Stimulated activated CD4-positive, alpha-beta T cell treated with anti-CD3 and anti-CD28 coated beads, Interleukin-1b, Interleukin-23, amount 100 ng/mL, for 1 hour (primary cell): ENCODE measurements around the gene LENG8.
A peak's percentile ranks its signal among the peaks of the same experiment; 100 is the strongest.

ENCODE experiments used
- DNase-seq, 2 donors: peaks; one replicate each; pipeline ENCODE4 v3.0.0-alpha.2; 2020; ENCODE audit warnings: low read depth in 2 of 2

The LENG8 gene

GRCh38 chr19:54448774-54449700 lies at the start of gene LENG8:
Gene LENG8 (plus strand): TSS chr19:54449199. CDS start chr19:54451345, 2,146 bp downstream.
- DNase-seq = peak; percentile 90 to 94

- no peak for DNase-seq
Observed at GRCh38 chr19:54400913-54401312, 48.1 kb upstream of the LENG8 start.

GRCh38 chr19:54403054-54403453 lies 45.9 kb upstream of the LENG8 start:
- no peak for DNase-seq

GRCh38 chr19:54405628-54406027 lies 43.4 kb upstream of the LENG8 start:
- DNase-seq = no peak

DNA sequence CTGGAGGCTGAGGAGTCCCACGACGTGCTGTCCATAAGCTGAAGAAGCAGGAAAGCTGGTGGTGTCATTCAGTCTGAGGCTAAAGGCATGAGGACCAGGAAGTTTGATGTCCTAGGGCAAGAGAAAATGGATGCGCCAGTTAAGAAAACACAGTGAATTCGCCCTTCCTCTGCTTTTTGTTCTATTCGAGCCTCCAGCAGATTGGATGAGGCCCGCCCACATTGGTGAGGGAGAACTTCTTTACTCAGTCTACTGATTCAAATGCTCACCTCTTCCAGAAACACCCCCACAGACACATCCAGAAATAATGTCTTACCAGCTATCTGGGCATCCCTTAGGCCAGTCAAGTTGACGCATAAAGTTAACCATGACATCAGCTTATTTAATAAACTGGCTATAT lies 41.2 kb upstream of the LENG8 start:
- no peak for DNase-seq

DNA sequence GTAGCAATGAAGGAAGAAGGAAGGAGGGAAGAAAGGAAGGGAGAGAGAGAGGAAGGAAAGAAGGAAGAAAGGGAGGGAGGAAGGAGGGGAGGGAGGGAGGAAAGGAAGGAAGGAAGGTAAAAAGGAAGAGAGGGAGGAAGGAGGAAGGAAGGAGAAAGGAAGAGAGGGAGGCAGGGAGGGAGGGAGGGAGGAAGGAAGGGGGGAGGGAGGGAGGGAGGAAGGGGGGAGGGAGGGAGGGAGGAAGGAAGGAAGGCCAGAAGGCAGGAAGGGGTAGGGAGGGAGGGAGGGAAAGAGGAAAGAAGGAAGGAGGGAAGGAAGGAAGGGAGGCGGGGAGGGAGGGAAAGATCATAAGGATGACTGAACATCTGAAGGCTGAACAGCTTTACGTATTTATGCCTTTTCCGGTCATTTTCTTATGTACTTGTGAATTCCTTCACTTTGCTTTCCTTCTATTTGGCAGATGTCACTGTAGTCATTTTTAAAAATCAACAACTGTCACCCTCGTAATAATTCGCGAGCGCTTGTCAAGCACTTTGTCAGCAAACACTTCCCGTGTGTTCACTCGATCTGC lies 40.5 kb upstream of the LENG8 start:
- DNase-seq = no peak

- DNase-seq = no peak
Observed at GRCh38 chr19:54411033-54411432, 38.0 kb upstream of the LENG8 start.

GRCh38 chr19:54412877-54413276 lies 36.1 kb upstream of the LENG8 start:
- DNase-seq = no peak

GRCh38 chr19:54414156-54414555 lies 34.8 kb upstream of the LENG8 start:
- no peak for DNase-seq

DNA sequence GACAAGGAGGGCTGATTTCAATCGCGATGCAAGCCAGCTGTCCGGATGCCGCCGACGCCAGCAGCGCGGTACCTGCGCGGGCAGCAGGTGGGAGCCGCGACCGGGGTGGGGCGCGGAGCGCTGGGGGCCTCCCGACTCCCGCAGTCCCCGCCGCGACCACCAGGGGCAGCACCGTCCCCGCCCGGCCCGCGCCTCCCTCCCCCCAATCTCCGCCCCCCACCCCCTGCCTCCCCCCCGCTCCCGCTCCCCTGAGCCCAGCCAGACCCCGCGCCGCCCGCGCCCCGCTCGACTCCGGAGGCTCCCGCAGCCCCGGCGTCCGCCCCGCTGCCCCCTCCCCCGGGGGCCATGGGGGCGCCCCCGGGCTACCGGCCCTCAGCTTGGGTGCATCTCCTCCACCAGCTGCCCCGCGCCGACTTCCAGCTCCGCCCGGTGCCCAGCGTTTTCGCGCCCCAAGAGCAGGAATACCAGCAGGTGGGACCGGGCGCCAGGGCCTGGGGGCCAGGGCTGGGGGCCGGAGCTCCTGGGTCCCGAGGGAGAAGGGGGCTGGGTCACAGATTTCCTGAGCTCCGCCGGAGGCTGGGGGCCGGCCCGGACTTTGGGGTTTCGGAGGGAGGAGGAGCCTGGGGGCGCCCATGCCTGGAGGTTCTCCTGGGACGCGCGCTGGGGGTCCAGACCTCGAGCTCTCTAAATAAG lies 33.6 kb upstream of the LENG8 start, which contains the start of gene TTYH1:
Gene TTYH1 (plus strand): TSS at position 257 of the 693 bp plus-strand sequence. CDS start 89 bp downstream, at position 346.
- peak in 1 of 2 donors; percentile 34 for DNase-seq

DNA sequence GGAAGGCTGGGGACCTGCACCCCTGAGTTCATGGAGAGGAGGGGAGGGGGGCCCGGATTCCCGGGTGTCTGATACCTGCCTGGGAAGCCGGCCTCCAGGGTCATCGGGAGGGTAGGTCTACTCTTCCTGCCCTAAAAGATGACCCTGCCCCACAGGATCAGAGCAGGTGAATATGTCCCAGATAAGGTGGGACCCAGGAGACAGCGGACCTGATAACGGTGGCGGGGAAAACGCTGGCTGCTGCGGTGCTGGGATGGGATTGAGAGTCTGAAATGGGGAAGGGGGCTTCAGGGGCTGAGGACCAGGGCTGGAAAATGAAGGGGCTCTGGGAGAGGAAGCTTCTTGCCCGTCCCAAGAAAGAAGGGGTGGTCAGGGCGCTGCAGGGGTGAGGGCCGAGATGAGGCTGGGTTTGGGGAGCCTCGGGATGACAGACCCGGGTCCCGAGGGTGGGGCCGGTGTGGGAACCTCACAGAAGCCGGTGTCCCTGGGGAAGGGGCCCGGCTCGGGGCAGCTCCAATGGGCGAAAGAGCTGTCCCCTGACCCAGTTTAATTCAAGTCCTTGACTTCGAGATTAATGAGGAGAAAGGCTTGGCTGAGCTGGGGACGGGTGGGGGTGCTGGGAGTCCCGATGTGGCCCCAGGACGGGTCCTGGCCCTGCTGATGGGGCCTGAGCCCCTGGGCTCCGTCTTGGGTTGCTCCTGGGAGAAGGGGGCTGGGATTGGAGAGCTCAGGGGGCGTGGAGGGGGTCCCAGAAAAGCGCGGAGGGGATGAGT lies 32.9 kb upstream of the LENG8 start:
- DNase-seq = no peak

- no peak for DNase-seq
Observed at GRCh38 chr19:54416695-54417491, 32.1 kb upstream of the LENG8 start.

DNA sequence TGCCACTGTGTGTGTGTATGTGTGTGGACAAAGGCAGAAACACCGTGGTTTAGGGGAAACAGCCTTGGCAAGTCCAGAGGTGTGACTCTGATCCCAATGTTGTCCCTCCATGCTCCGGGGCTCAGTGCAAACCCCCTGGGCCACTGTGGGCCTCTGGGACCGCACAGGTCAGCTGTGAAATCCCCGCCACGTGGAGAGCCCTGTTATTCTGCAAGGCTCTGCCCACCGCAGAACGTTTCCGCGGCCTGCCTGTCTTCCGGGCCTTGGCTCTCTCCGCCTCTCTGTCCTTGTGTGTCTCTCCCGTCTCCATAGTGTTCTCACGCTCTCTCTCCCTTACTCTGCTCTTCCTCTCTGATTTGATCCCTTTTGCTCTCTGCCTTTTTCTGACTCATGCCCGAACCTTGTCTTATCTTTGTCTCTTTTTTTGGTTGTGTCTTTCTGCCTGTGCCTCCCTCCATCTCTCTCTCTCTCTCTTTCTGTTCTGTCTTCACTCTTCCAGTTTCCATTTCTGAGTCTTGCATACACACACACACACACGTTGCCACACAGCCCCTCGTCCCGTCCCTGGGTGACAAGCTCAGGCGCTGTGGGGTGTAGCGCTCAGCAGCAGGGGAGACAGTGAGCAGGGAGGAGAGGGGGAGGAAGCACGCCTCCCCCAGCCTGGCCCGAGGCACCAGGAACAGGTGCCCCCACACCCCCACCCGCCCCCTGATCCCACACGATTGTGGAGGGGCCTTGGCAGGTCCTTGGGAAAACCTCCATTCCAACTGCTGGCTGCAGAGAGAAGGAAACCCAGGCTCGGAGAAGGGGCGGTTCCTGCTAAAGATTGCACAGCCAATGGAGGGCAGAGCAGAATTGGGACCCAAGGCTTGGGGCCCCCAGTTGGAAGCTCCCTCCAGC lies 30.7 kb upstream of the LENG8 start:
- no peak for DNase-seq

- no peak for DNase-seq
Observed at GRCh38 chr19:54418930-54419800, 29.8 kb upstream of the LENG8 start.

DNA sequence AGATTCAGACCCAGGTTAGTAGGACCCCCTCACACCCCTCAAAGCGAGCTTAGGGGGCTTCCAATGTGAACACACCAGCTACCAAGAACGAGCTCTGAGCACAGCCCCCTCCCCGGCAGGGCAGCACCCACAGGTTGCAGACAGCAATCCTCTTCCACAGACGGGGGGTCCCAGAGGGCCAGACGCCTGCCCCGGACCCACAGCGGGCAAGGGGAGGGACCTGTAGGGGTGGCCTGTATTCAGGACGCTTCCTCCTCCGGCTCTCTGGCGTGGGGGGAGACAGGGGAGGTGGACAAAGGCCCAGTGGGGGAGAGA lies 29.0 kb upstream of the LENG8 start:
- no peak for DNase-seq

DNA sequence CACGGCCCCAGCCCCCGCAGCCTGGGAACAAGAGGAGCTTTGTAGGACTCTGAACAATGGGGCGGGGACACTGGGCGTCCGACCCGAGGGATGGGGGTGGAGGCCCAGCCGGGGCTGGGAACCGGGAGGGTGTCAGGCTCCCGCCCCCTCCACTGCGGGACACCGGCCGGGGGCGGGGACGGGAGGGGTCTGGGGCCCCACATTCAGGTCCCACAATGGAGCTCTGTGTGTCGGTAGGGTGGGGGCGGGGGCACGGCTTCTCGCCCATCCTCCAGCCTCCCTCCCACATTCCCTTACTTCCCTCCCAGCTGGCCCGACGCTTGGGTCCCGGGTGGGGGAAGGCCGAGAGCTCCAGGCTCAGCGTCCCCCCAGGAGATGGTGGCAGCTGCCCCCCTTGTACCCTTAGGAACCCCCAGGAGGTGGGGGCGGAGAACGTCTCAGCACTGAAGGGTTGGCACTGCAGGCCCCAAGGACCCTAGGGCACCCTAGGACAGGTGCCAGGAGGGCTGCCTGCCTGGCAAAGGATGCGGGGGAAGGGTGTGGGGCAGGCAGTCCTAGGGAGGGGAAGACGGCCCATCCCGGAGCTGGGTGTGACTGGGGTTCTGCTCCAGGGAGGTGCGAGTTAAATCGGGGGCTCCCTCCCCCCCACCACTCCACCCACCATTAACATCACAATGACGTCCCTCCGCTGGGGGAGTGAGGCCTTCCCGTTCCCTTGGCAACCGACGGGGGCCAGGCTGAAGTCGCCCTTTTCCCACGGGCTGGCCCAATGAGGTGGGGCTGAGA lies 28.4 kb upstream of the LENG8 start:
- no peak for DNase-seq

- no peak for DNase-seq
Observed at GRCh38 chr19:54421169-54421516, 27.9 kb upstream of the LENG8 start.

DNA sequence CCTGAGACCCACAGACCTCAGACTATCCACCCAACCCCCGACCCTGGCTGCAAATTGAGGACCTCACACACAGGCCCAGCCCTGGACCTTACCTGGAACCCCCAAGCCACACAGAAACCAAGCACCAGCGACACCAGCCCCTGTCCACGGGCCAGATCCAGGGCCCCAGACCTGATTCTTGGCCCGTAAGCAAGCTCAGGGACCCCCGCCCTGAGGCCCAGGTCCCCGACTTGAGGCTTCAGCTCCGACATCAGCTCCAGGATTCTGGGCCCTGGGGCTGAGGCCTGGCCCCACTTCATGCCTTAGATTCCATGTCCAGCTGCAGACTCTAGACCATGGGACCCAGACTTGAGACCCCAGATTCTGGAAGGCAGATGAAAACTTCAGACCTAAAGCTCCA lies 27.5 kb upstream of the LENG8 start:
- no peak for DNase-seq
